Caco-2 (cell line): ENCODE data around the gene PLEKHG4. TPM values are rescaled to one million over a fixed set of nuclear protein-coding genes. Genes with fewer than 3 reads are reported as not detected.

Source experiments
- BruUV-seq: library from RNA; stranded (reverse); fragments of 400-500 nt; replicated peaks from 2 replicates; lab custom pipeline; 2021; lab: Mats Ljungman, UMichigan
- CTCF ChIA-PET: fragments of 300-600 bp; sonication (Branson Sonifier 250); formaldehyde crosslinking; loops from one replicate; lab custom pipeline; 2022; ENCODE audit warnings: antibody characterized with exemption; lab: Charles Lee
- POLR2A ChIA-PET: fragments of 300-600 bp; sonication (Branson Sonifier 250); formaldehyde crosslinking; loops from one replicate; lab custom pipeline; 2022; ENCODE audit warnings: antibody characterized with exemption; lab: Charles Lee
- DNase-seq, 2 experiments: peaks; one replicate each; pipeline versions ENCODE4 v3.0.0 to v3.0.0-alpha.2; 2020 to 2022
- H3K27me3 ChIP-seq: replicated peaks from 2 replicates; pipeline ENCODE4 v1.6.0; 2011; ENCODE audit warnings: low read length; ENCODE audit not compliant: control insufficient read depth, insufficient read depth
- H3K36me3 ChIP-seq: 2 replicates; pipeline ENCODE4 v1.5.1; 2011; ENCODE audit warnings: low read length; ENCODE audit not compliant: control insufficient read depth, insufficient read depth
- H3K4me1 ChIP-seq: fragments of 250-450 bp; sonication (Bioruptor Pico); 2 replicates; pipeline ENCODE4 v1.5.1; 2020; ENCODE audit warnings: mild to moderate bottlenecking
- H3K4me3 ChIP-seq: 2 replicates; pipeline ENCODE4 v1.5.1; 2011; ENCODE audit warnings: low read depth, mild to moderate bottlenecking, control low read depth, low read length
- H3K9me3 ChIP-seq: fragments of 250-450 bp; sonication (Bioruptor Pico); 2 replicates; pipeline ENCODE4 v1.5.1; 2020; ENCODE audit warnings: mild to moderate bottlenecking, moderate library complexity
- H3K27ac Mint-ChIP-seq: one replicate; pipeline ENCODE4 v1.8.0; 2022; ENCODE audit warnings: mixed read lengths; ENCODE audit not compliant: unreplicated experiment
- H3K27me3 Mint-ChIP-seq: one replicate; pipeline ENCODE4 v1.8.0; 2022; ENCODE audit warnings: mixed read lengths; ENCODE audit not compliant: insufficient read depth, unreplicated experiment
- H3K36me3 Mint-ChIP-seq: one replicate; pipeline ENCODE4 v1.8.0; 2022; ENCODE audit warnings: mild to moderate bottlenecking, mixed read lengths; ENCODE audit not compliant: insufficient read depth, unreplicated experiment
- H3K4me1 Mint-ChIP-seq: one replicate; pipeline ENCODE4 v1.8.0; 2022; ENCODE audit warnings: low read depth, mixed read lengths; ENCODE audit not compliant: unreplicated experiment
- H3K4me3 Mint-ChIP-seq: one replicate; pipeline ENCODE4 v1.8.0; 2022; ENCODE audit warnings: mild to moderate bottlenecking, moderate library complexity, mixed read lengths; ENCODE audit not compliant: unreplicated experiment
- H3K9me3 Mint-ChIP-seq: one replicate; pipeline ENCODE4 v1.8.0; 2022; ENCODE audit warnings: mixed read lengths; ENCODE audit not compliant: unreplicated experiment
- CTCF ChIP-seq, 2 experiments: fragments of 200-600 bp in 1 of 2; IDR thresholded peaks; 1 replicate in 1 of 2; 2 replicates in 1 of 2; pipeline versions ENCODE4 v1.5.1 to v1.8.0; 2011 to 2022; ENCODE audit warnings: antibody characterized with exemption in 1 of 2, control low read depth in 1 of 2, inconsistent platforms in 1 of 2, low read depth in 1 of 2, low read length in 1 of 2, mild to moderate bottlenecking in 1 of 2, moderate library complexity in 1 of 2; ENCODE audit not compliant: insufficient read depth in 1 of 2, severe bottlenecking in 1 of 2, unreplicated experiment in 1 of 2
- intact Hi-C: fragments of 100-400 bp; cut with micrococcal nuclease; formaldehyde crosslinking; loops from one replicate; pipeline ENCODE4 v1.10.0; 2022; ENCODE audit not compliant: unreplicated experiment
- total RNA-seq: library from RNA; stranded (reverse); gene quantifications from 2 replicates; pipeline ENCODE4 v1.2.3, GENCODE V29; 2022

PLEKHG4 gene
- total RNA-seq, 1 experiment from 2014 or later, result 91.0 TPM

- Mint-ChIP-seq H3K4me1 (no peaks in the 10 kb centered on the region), H3K9me3 (no peaks in the 10 kb centered on the region), H3K27ac (no peak overlapping the region), H3K36me3 (no peaks in the 10 kb centered on the region), H3K4me3 (no peak overlapping the region), H3K27me3 (no peaks in the 10 kb centered on the region)
- ChIA-PET POLR2A (no interaction called here), CTCF (no interaction called here)
- Histone ChIP-seq H3K9me3 (peaks cover 8% of the 10 kb centered on the region; the same call in 1 of the 2 replicates), H3K4me3 (no peak overlapping the region), H3K27me3 (no peaks in the 10 kb centered on the region), H3K4me1 (no peaks in the 10 kb centered on the region), H3K36me3 (no peaks in the 10 kb centered on the region)
- DNase-seq, result no peak
- intact Hi-C loops, result no loop called here
- BruUV-seq, result no TSS peak
- no peak for TF ChIP-seq CTCF (IDR thresholded peaks at IDR 0.05; ENCODE audit: insufficient read depth in 1 of 2, low read depth in 1 of 2, low read length in 1 of 2, severe bottlenecking in 1 of 2, unreplicated experiment in 1 of 2)
Observed at GRCh38 chr16:67304020-67304419, 24.7 kb downstream of the PLEKHG4 start.

GRCh38 chr16:67305216-67306071 is 26.1 kb downstream of the PLEKHG4 start:
- CTCF ChIA-PET, result no interaction called here
- no TSS peak for BruUV-seq
- H3K27me3 ChIP-seq, result no peaks in the 10 kb centered on the region
- Mint-ChIP-seq H3K9me3 (no peaks in the 10 kb centered on the region), H3K4me1 (no peaks in the 10 kb centered on the region), H3K36me3 (no peaks in the 10 kb centered on the region), H3K27ac (no peak overlapping the region), H3K27me3 (no peaks in the 10 kb centered on the region), H3K4me3 (no peak overlapping the region)
- peaks cover 8% of the 10 kb centered on the region; the same call in 1 of the 2 replicates for H3K9me3 ChIP-seq
- POLR2A ChIA-PET, result no interaction called here
- H3K4me3 ChIP-seq, result no peak overlapping the region
- DNase-seq, result no peak
- H3K36me3 ChIP-seq, result no peaks in the 10 kb centered on the region
- no peak for TF ChIP-seq CTCF (IDR thresholded peaks at IDR 0.05; ENCODE audit: insufficient read depth in 1 of 2, low read depth in 1 of 2, low read length in 1 of 2, severe bottlenecking in 1 of 2, unreplicated experiment in 1 of 2)
- intact Hi-C loops, result no loop called here
- no peaks in the 10 kb centered on the region for H3K4me1 ChIP-seq

- Histone ChIP-seq H3K36me3 (no peaks in the 10 kb centered on the region), H3K9me3 (no peaks in the 10 kb centered on the region), H3K27me3 (no peaks in the 10 kb centered on the region), H3K4me1 (peaks cover 5% of the 10 kb centered on the region), H3K4me3 (no peak overlapping the region)
- Mint-ChIP-seq H3K4me1 (peaks cover 8% of the 10 kb centered on the region), H3K4me3 (no peak overlapping the region), H3K36me3 (no peaks in the 10 kb centered on the region), H3K9me3 (no peaks in the 10 kb centered on the region), H3K27ac (no peak overlapping the region), H3K27me3 (no peaks in the 10 kb centered on the region)
- no TSS peak for BruUV-seq
- no peak for TF ChIP-seq CTCF (IDR thresholded peaks at IDR 0.05; ENCODE audit: insufficient read depth in 1 of 2, low read depth in 1 of 2, low read length in 1 of 2, severe bottlenecking in 1 of 2, unreplicated experiment in 1 of 2)
- CTCF ChIA-PET, result no interaction called here
- POLR2A ChIA-PET, result no interaction called here
- DNase-seq, result no peak
- intact Hi-C loops, result no loop called here
Observed at GRCh38 chr16:67310561-67310960, 31.2 kb downstream of the PLEKHG4 start.
